ENCODE measurements around the gene ARHGEF28.

The ARHGEF28 gene

DNA sequence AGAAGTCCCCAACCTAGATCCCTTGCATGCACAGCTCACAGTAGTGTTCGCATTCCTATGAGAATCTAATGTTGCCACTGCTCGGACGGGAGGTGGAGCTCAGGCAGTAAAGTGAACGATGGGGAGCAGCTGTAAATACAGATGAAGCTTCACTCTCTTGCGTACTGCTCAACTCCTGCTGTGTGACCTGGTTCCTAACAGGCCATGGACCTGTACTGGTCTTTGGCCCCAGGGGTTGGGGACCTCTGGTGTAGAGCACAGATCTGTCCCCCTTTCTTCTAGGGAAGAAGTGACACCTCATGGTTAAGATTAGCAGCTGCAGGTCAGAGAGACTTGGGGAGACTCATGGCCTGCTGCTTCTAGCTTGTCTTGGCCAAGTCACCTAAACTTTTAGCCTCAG lies 7.1 kb downstream of the ARHGEF28 start:
- no peak overlapping the region for H3K4me3 Mint-ChIP-seq
- H3K9me3 Mint-ChIP-seq, result no peaks in the 10 kb centered on the region
- DNase-seq (no peak), ATAC-seq (no peak)
- H3K27me3 Mint-ChIP-seq, result peaks cover 25% of the 10 kb centered on the region
- no peaks in the 10 kb centered on the region for H3K4me1 Mint-ChIP-seq
- no peaks in the 10 kb centered on the region for H3K36me3 Mint-ChIP-seq (ENCODE audit: low read depth)
- no peak overlapping the region for H3K27ac Mint-ChIP-seq

- no peak overlapping the region for H3K4me3 Mint-ChIP-seq
- no peaks in the 10 kb centered on the region for H3K9me3 Mint-ChIP-seq
- DNase-seq, result no peak
- H3K27ac Mint-ChIP-seq, result no peak overlapping the region
- H3K27me3 Mint-ChIP-seq, result peaks cover 14% of the 10 kb centered on the region
- no peaks in the 10 kb centered on the region for H3K4me1 Mint-ChIP-seq
- ATAC-seq, result no peak
- no peaks in the 10 kb centered on the region for H3K36me3 Mint-ChIP-seq (ENCODE audit: low read depth)
Measured at GRCh38 chr5:73636408-73636807, 10.4 kb downstream of the ARHGEF28 start.

GRCh38 chr5:73637565-73637964 lies 11.6 kb downstream of the ARHGEF28 start:
- H3K9me3 Mint-ChIP-seq, result no peaks in the 10 kb centered on the region
- no peak overlapping the region for H3K27ac Mint-ChIP-seq
- ATAC-seq (no peak), DNase-seq (no peak)
- no peaks in the 10 kb centered on the region for H3K36me3 Mint-ChIP-seq (ENCODE audit: low read depth)
- peaks cover 9% of the 10 kb centered on the region for H3K27me3 Mint-ChIP-seq
- no peaks in the 10 kb centered on the region for H3K4me1 Mint-ChIP-seq
- H3K4me3 Mint-ChIP-seq, result no peak overlapping the region

GRCh38 chr5:73638344-73639095 lies 12.5 kb downstream of the ARHGEF28 start:
- Mint-ChIP-seq H3K4me1 (no peaks in the 10 kb centered on the region), H3K4me3 (no peak overlapping the region), H3K9me3 (no peaks in the 10 kb centered on the region), H3K36me3 (ENCODE audit: low read depth) (no peaks in the 10 kb centered on the region), H3K27me3 (peaks cover 9% of the 10 kb centered on the region), H3K27ac (no peak overlapping the region)
- DNase-seq, result no peak
- ATAC-seq, result no peak

DNA sequence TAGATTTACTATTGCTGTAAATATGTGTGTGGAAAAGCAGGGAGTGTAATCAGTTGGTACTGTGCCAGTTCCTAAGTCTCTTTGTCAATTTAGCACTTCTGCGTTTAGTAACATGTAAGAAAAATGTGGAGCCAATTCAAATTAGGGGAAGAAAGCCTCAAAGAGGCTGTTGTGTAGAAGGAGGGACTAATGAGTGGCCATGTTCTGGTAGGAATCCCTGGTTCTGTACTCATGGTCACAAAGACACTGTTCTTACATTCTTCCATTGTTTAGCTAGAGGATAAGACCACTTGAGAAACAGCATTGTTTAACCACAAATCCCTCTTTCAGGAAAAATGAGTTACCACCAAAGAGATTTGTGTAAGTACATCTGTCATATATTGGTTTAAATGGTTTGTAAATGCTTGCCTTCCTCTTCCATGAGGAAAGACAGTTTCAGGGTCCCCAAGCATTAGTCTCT lies 14.9 kb downstream of the ARHGEF28 start:
- Mint-ChIP-seq H3K36me3 (ENCODE audit: low read depth) (no peaks in the 10 kb centered on the region), H3K4me3 (no peak overlapping the region), H3K27ac (no peak overlapping the region), H3K9me3 (no peaks in the 10 kb centered on the region), H3K27me3 (peaks cover 11% of the 10 kb centered on the region), H3K4me1 (no peaks in the 10 kb centered on the region)
- ATAC-seq (no peak), DNase-seq (no peak)

GRCh38 chr5:73641811-73642210 lies 15.8 kb downstream of the ARHGEF28 start:
- Mint-ChIP-seq H3K4me3 (no peak overlapping the region), H3K36me3 (ENCODE audit: low read depth) (no peaks in the 10 kb centered on the region), H3K9me3 (no peaks in the 10 kb centered on the region), H3K27ac (no peak overlapping the region), H3K4me1 (no peaks in the 10 kb centered on the region), H3K27me3 (peaks cover 16% of the 10 kb centered on the region)
- no peak for ATAC-seq
- DNase-seq, result no peak

DNA sequence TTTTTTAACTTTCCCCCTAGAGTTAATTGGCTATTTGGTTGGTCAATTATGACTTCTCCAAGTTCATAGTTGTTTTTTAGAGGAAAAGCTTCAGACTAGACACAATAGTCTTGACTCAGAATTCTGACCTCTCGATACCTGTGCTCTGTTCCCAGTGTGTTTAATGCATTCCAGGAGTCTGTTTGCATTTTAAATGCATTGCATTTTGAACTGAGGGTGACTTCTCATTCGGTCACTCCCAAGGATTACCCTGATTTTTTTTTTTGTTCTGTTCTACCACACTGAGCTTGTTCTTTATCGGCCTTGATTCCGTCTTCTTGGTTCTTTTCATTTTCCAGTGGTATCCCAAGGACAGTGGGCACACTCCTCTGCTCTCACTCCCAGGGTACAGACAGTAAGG lies 16.3 kb downstream of the ARHGEF28 start:
- H3K9me3 Mint-ChIP-seq, result no peaks in the 10 kb centered on the region
- H3K27ac Mint-ChIP-seq, result no peak overlapping the region
- H3K27me3 Mint-ChIP-seq, result peaks cover 16% of the 10 kb centered on the region
- H3K36me3 Mint-ChIP-seq (ENCODE audit: low read depth), result no peaks in the 10 kb centered on the region
- H3K4me1 Mint-ChIP-seq, result no peaks in the 10 kb centered on the region
- ATAC-seq (no peak), DNase-seq (no peak)
- no peak overlapping the region for H3K4me3 Mint-ChIP-seq

DNA sequence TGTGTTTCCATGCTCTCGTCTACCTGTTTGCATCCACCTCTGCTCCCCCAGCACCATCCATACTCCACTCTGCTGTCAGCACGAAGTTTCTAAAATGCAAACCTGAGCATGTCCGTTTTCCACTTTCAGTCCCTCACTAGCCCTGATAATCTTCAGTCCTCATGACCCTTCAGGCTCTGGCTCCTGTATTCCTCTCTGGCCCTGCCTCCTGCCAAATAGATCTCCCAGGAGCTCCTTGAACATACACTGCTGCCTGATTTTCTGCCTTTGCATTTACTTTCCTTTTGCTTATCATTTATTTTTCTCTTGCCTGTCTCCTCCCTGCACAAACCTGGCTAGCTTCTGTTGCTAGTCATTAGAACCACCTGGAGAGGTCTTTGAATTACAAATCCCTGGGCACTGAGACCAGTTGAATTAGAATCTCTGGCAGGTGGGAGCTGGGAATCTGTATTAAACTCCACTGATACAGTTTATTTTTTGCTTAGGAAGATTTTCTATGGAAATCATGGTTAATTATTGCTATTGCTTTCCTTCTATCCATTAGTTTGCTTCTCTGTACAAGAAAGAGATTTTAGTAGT lies 18.5 kb downstream of the ARHGEF28 start:
- Mint-ChIP-seq H3K36me3 (ENCODE audit: low read depth) (no peaks in the 10 kb centered on the region), H3K27ac (no peak overlapping the region), H3K4me3 (no peak overlapping the region), H3K9me3 (no peaks in the 10 kb centered on the region), H3K4me1 (no peaks in the 10 kb centered on the region), H3K27me3 (peaks cover 19% of the 10 kb centered on the region)
- no peak for ATAC-seq
- no peak for DNase-seq

DNA sequence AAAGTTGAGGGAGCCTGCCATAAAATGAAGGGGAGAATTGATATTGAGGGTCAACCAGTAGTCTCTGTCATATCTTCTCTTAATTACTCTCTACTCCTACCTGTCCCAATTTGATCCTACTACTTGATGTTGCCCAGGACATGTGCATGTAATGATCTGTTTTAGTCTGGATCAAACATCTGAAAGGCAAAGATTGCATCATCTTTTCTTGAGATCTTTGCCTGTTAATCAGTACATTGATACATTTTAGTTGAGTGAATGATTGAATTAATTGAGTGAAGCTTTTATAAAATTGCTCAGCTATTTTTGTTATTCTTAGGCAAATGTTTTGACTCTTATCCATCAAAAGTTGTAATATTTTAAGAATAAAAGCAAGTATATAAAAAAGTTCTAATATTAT lies 21.7 kb downstream of the ARHGEF28 start:
- Mint-ChIP-seq H3K9me3 (no peaks in the 10 kb centered on the region), H3K27ac (no peak overlapping the region)

DNA sequence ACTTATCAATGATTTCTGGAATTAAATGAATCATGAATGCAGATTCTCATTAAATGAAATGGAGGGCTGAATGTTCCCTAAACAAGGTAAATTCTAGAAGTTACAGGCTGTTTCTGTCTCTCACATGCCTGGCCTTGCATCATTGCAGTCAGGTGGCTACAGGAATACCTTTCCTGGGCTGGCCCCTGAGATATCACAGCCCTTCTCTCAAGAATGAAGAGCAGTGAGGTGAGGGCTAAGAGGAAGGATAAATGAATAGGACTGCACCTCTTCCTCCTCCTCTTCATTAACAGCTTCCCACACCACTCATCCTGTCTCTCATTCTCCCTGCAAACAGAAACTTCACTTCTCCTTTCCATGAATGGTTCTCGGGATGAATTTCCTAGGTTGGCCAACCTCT lies 22.5 kb downstream of the ARHGEF28 start:
- Mint-ChIP-seq H3K36me3 (ENCODE audit: low read depth) (no peaks in the 10 kb centered on the region), H3K27ac (no peak overlapping the region)
- ATAC-seq, result no peak

More for the DNA sequence above, 21.7 kb downstream of the ARHGEF28 start:
- Mint-ChIP-seq H3K36me3 (ENCODE audit: low read depth) (no peaks in the 10 kb centered on the region), H3K4me3 (no peak overlapping the region), H3K4me1 (no peaks in the 10 kb centered on the region), H3K27me3 (peaks cover 19% of the 10 kb centered on the region)
- ATAC-seq, result no peak
- DNase-seq, result no peak

DNA sequence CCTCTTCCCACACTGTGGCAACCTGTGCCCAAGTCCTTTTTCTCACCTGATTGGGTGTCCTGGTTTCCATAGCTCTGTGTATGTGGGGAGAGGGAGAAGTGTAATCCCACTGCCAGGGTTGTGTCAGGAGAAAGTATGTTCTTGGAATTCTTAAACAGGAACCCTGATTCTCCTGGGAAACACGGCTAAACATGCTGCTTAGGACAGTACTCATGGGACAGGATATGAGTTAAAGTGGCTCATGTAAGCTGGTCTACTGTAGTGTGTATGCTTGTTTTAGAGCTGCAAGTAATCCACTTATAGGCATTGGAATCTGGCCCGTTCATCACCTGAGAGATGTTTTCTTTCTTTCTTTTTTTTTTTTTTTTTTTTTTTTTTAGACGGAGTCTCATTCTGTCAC lies 23.9 kb downstream of the ARHGEF28 start:
- Mint-ChIP-seq H3K27ac (no peak overlapping the region), H3K36me3 (ENCODE audit: low read depth) (no peaks in the 10 kb centered on the region), H3K9me3 (no peaks in the 10 kb centered on the region), H3K4me3 (no peak overlapping the region), H3K4me1 (no peaks in the 10 kb centered on the region), H3K27me3 (peaks cover 15% of the 10 kb centered on the region)
- no peak for DNase-seq
- no peak for ATAC-seq

More for the DNA sequence above, 22.5 kb downstream of the ARHGEF28 start:
- no peaks in the 10 kb centered on the region for H3K9me3 Mint-ChIP-seq
- no peaks in the 10 kb centered on the region for H3K4me1 Mint-ChIP-seq
- DNase-seq, result no peak
- peaks cover 19% of the 10 kb centered on the region for H3K27me3 Mint-ChIP-seq
- no peak overlapping the region for H3K4me3 Mint-ChIP-seq

DNA sequence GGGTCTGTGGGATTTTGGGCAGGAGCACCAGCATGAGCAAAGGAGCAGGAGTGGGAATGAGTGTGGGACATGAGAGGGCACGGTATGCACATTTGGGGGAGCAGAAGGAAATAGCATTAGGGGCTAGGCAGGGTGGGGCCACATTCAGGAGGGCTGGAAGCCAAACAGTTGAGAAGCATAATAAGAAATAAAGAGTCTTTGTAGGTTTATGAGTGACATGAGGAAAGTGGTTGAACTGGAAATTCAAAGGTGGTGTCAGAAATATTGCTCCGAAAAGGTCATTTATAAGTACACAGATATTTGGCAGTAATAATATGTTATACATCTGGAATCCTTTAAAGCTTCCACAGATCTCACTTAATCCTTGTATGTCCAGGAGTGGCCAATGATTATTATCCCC lies 26.4 kb downstream of the ARHGEF28 start:
- H3K36me3 Mint-ChIP-seq (ENCODE audit: low read depth), result no peaks in the 10 kb centered on the region
- no peak for DNase-seq
- H3K4me1 Mint-ChIP-seq, result no peaks in the 10 kb centered on the region
- H3K4me3 Mint-ChIP-seq, result no peak overlapping the region
- H3K27me3 Mint-ChIP-seq, result peaks cover 12% of the 10 kb centered on the region
- no peak for ATAC-seq
- no peaks in the 10 kb centered on the region for H3K9me3 Mint-ChIP-seq
- no peak overlapping the region for H3K27ac Mint-ChIP-seq

DNA sequence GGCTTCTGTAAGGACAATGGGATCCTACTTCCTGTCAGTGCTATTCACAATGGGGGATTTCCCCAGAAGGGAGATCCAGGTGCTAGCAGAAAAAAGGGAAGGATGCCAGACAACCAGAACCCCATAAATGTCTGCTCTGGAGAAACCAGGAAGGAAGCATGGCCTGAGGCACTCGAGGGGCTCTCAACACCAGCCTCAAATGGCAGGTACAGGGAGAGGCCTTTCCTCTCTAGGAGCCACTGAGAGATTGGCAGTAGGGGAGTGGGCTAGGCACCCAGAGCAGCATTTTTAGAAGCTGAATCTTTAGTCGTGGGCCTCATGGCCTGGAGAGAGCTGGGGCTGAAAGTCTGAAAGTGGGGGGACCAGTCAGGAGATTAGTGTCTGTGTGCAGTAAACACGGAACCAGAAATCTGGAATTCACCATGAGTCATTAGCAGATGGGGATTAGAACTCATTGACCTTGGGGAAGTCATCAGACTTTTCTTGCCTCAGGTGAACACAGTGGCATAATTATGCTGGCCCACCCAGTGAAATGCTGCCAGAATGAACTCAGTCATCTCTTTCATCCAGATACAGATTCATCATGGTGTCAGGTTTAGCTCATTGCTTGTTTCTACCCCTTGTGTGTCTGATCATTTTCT lies 28.3 kb downstream of the ARHGEF28 start:
- H3K9me3 Mint-ChIP-seq, result no peaks in the 10 kb centered on the region
- DNase-seq (no peak), ATAC-seq (no peak)
- H3K27ac Mint-ChIP-seq, result no peak overlapping the region
- H3K4me1 Mint-ChIP-seq, result no peaks in the 10 kb centered on the region
- peaks cover 5% of the 10 kb centered on the region for H3K27me3 Mint-ChIP-seq
- no peak overlapping the region for H3K4me3 Mint-ChIP-seq
- H3K36me3 Mint-ChIP-seq (ENCODE audit: low read depth), result no peaks in the 10 kb centered on the region

GRCh38 chr5:73654819-73655318 lies 28.9 kb downstream of the ARHGEF28 start:
- ATAC-seq (no peak), DNase-seq (no peak)
- no peaks in the 10 kb centered on the region for H3K9me3 Mint-ChIP-seq
- peaks cover 5% of the 10 kb centered on the region for H3K27me3 Mint-ChIP-seq
- H3K36me3 Mint-ChIP-seq (ENCODE audit: low read depth), result no peaks in the 10 kb centered on the region
- no peak overlapping the region for H3K4me3 Mint-ChIP-seq
- no peaks in the 10 kb centered on the region for H3K4me1 Mint-ChIP-seq
- H3K27ac Mint-ChIP-seq, result no peak overlapping the region

All from activated naive CD8-positive, alpha-beta T cell treated with anti-CD3 and anti-CD28 coated beads, Interleukin-2, amount 50 U/mL, for 24 hours (primary cell).